Gastroesophageal sphincter (tissue), 3 donors: Measurements from ENCODE around the gene ATP2C2.

ENCODE experiments used
- EP300 ChIP-seq: sonication (generic); formaldehyde crosslinking; IDR thresholded peaks from one replicate; pipeline ENCODE4 v1.6.1; 2017; ENCODE audit warnings: antibody characterized with exemption, mild to moderate bottlenecking
- POLR2A ChIP-seq, 2 donors: fragments of 450-650 bp; IDR thresholded peaks; one replicate each; pipeline ENCODE4 v1.6.1; 2017; ENCODE audit warnings: antibody characterized with exemption in 2 of 2, mild to moderate bottlenecking in 2 of 2, moderate library complexity in 1 of 2
- POLR2AphosphoS5 ChIP-seq: sonication (generic); formaldehyde crosslinking; IDR thresholded peaks from one replicate; pipeline ENCODE4 v1.6.1; 2017; ENCODE audit warnings: antibody characterized with exemption
- TF ChIP-seq, protein P1 (sequence below), 4 experiments: fragments of 200-600 bp in 2 of 4; fragments of 450-650 bp in 2 of 4; sonication (generic) in 1 of 4; IDR thresholded peaks; one replicate each; pipeline ENCODE4 v1.5.1; 2017 to 2019; ENCODE audit warnings: antibody characterized with exemption in 4 of 4, mild to moderate bottlenecking in 2 of 4, moderate library complexity in 2 of 4

DNA sequence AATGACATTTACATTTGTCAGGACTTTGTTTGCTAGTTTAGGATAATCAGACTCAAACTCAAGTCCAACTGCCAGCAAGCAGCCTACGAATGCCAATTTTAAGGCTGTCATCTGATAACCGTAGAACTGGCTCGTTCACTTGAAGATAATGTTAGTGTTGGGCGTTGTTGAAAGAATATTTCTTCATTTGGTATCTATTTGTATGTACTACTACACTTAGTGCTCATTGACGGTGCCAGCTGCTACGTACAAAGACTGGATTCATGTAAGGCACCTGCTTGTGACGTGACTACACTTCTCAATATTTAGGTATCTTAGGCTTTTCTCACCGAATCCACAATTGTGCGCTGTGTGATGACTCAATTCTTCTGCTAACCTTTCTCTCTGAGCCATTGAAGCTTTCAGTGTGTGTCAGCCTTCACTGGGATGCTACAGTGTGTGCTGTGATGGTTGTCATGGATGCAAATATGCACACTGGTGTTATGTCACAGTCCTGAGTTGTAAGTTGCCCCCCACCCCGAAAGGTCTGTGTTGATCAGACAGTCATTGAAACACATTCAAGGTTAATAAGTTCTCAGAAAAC lies 5.7 kb downstream of the ATP2C2 start:
- TF ChIP-seq, protein P1, sequence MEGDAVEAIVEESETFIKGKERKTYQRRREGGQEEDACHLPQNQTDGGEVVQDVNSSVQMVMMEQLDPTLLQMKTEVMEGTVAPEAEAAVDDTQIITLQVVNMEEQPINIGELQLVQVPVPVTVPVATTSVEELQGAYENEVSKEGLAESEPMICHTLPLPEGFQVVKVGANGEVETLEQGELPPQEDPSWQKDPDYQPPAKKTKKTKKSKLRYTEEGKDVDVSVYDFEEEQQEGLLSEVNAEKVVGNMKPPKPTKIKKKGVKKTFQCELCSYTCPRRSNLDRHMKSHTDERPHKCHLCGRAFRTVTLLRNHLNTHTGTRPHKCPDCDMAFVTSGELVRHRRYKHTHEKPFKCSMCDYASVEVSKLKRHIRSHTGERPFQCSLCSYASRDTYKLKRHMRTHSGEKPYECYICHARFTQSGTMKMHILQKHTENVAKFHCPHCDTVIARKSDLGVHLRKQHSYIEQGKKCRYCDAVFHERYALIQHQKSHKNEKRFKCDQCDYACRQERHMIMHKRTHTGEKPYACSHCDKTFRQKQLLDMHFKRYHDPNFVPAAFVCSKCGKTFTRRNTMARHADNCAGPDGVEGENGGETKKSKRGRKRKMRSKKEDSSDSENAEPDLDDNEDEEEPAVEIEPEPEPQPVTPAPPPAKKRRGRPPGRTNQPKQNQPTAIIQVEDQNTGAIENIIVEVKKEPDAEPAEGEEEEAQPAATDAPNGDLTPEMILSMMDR (IDR thresholded peaks at IDR 0.05) = no peak
- TF ChIP-seq POLR2A (IDR thresholded peaks at IDR 0.05) = no peak
- TF ChIP-seq EP300 = no peak
- TF ChIP-seq POLR2AphosphoS5 = no peak
